Esophagus mucosa (tissue), 1 donor: ENCODE data around the gene DIDO1. TPM values are rescaled to one million over a fixed set of nuclear protein-coding genes. Genes with fewer than 3 reads are reported as not detected.

Experiments
- ATAC-seq: fragments of 200-7000 bp; cut with Tn5 transposase; one replicate; pipeline ENCODE4 v1.9.1; 2020
- total RNA-seq: library from RNA; stranded (reverse); gene quantifications from one replicate; pipeline ENCODE4 v1.2.4, GENCODE V29; 2023
- donor health status: DM: yes; HTN: yes; CAD: no.

DIDO1 gene
- total RNA-seq, 1 donor from 2014 or later, result 26.2 TPM

DNA sequence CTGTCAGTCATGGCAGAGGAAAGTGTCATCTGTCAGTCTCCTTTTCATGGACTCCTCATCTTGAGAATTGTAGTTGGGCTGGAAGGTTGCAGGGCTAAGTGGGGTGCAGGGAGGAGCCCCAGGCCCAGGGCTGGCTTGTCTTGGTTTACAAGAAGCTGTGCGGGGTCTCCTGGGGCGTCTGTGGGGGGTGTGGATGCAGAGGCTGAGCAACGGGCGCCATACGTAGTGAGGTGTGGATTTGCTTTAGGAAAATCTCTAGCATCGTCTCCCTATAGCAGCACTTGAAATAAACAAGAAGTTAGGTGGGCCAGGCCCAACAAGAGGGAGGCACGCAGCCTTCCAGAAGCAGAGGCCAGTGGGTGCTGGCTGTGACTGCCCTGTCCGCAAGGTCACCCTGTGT, 24.4 kb upstream of the DIDO1 start:
- ATAC-seq, result no peak

DNA sequence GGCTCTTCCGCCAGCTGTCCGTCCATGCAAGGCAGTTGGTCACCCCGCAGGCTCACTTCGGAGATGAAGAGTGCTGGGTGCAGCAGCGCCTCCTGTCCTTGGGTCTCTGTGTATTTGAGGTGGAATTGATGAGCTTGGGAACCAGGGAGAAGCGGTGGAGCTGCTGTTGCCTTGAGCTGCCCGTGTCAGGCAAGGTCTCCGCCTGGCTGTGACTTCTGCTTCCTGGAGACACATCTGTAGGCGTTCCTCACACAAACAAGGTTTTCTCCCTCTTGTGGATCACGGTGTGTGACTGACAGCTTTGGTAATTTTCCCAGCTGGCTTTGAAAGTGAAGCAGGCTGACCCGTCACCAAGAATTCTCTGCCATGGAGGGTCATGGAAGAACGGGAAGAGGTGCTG, 23.7 kb upstream of the DIDO1 start:
- ATAC-seq, result no peak

DNA sequence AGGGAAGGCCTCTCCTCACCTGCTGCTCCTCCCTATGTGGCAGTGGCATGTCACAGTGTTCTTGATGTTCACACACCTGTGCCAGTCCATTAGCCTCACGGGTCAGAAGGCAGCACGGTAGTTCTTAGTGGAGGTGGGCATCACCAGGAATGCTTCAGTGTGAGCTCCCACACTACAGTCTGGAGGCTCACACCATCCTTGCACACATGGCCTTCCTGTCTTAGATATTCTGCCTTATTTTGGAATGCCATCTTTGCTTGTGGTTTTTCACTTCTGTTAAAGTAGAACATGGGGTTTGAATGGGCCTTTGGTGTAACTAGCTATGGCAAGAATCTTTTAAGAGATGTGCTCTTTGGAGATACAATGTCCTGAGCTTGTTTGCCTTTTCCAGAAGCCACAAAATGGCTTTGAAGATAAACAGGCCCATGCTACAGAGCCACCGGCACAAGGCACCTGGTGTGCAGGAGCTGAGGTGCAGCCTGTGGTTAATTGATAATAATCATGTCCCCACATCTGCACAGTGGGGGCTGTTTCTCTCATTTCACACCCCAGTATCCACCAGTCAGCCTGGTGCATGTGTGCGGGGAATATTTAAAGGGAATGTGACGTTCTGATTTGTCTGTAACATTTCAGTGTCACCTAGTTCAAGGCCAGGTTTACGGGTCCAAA, 23.0 kb upstream of the DIDO1 start:
- no peak for ATAC-seq

DNA sequence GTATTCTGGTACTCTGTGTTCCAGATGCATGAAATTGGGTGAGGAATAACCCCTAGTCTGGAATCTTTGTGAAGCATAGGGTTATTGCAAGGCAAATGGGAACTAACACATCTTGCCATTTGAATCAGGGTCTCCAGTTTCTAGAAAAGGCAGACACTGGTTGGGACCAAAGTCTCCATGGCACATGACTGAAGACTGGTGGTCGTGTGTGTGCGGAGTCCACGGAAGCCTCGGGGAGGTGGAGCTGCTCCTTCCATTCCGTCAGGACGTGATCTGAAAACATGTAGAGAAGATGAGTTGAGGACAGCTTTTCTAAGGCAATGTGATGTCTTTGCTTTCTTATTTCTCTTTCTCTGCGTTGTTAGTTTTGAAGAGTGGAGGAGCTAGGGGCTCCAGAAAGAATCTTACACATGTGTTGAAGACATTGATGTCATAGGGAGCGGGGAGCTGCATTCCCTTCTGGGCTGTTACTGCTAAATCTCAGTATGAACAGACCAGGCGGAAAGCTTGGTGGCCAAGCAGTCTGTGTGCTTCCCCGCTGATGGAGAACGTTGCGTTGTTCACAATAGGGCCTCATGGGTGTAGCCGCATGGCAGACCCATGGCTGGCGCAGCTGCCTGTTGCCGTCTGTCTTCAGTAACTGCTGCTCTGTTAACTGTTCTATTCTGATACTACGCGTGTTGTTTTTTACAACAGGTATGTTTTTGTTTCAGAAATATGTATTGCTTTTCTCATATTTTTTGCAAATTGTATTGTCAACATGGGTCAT, 21.4 kb upstream of the DIDO1 start:
- ATAC-seq, result no peak

DNA sequence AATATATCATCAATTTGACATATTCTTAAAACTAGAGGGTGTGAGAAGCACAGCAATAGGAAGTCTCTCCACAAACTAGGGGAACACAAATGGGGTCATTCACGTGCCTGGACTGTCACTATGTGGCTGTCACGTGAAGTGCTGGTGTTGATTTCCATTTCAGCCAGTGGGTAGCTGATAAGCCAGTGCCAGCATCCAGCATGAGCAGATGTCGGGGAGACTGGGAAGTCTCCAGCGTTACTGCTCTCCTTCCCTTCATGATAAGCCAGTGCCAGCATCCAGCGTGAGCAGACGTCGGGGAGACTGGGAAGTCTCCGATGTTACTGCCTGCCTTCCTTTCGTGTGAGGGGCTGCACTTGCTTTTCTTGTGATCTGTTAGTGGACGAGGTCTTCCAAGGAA, 20.6 kb upstream of the DIDO1 start:
- ATAC-seq, result no peak

DNA sequence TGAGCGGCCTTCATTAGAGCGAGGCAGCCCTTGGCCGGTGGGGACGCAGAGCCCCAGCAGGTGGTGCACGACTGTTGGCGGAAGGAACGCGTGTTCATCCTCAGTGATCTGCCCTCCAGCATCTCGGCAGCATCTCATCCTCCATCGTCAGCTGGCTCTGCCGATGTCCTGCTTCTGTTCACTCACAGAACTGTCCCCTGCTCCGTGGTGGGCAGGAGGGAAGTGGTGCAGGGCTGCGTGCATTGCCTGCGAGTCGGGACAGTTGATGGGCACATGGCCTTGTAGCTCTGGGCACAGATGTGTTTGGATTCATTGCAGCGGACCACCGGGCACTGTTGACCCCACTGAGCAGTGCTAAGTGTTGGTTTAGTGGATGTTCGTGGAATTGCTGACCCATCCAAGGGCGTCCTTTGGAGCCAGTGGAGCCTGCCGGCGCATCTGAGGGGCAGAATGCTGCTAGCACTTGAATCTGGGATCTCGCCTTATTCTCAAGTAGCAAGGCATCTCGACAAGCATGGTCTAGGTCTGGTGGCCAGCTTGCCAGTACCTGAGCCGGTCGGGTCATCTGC, 19.6 kb upstream of the DIDO1 start:
- no peak for ATAC-seq

DNA sequence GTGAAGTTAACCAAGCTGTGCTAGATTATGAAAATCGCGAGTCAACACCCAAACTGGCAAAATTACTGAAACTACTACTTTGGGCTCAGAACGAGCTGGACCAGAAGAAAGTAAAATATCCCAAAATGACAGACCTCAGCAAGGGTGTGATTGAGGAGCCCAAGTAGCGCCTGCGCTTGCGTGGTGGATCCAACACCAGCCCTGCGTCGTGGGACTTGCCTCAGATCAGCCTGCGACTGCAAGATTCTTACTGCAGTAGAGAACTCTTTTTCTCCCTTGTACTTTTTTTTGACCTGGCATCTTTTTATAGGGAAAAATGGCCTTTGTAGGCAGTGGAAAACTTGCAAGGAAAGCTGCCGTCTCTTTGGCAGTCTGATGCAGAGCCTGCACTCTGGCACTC, 18.4 kb upstream of the DIDO1 start:
- ATAC-seq, result no peak

DNA sequence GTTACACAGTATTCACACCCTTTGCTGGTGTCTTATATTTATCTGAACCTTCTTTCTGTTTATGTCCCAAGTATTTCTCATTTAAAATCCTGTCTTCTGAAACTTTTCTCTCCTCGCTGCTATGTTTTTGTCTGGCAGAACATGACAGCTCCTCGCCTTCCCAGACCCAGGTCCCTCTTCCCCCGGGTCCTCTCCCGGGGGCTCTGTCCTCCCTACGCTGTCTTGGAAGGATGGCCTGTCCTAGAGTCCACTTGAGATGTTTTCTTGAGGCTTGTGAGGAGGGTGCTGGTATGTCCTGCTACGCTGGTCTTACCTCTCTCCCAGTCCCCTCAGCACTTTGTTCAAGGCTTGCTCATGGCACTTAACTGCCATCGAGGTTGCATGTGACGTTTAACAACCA, 17.9 kb upstream of the DIDO1 start:
- no peak for ATAC-seq

DNA sequence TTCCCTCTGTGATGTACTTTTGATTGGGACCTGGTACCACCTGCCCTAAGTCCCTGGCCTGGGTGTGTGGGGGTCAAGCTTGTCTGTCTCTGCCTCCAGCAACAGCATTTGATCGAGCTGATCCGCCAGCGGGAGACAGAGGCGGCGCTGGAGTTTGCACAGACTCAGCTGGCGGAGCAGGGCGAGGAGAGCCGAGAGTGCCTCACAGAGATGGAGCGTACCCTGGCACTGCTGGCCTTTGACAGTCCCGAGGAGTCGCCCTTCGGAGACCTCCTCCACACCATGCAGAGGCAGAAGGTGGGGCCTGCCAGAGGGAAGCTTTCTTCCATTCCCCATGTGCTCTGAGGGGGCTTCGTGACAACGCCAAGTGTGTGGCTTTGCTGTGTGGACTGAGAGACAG, 17.1 kb upstream of the DIDO1 start:
- no peak for ATAC-seq

DNA sequence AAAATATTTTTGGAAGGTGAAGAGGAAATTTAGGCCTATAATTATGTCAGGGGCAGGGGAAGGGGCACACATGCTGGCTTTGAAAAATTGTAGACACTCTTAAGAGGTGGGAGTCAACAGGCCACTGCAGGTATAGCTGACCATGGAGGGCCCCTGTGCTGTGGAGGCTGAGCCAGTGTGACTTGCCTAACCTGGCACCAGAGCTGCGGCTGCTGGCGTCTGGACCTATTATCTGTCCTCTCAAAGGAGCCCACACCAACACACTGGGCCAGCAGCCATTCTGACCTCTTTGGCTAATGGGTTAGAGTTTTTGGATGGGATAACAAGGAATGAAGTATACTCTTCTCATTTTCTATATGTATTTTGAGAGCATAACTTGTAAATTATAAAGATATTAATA, 16.2 kb upstream of the DIDO1 start:
- ATAC-seq, result no peak

DNA sequence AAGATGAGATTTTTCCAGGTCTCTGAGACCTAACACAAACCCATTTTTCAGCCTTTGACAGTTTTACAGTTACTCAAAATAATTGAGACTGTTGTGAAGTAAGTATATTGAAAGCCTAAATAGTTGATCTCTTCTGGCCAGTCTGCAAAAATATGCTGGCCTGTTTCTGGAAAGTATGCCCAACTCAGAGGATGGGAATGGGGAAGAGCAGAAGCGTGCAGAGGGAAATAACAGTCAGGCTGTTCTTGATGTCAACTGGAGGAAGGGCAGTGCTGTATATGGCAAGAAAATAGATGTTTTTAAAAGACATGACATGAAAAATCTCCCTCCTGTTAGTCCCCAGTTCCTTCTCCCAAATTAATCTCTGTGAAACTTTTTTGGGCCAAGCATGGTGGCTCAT, 15.5 kb upstream of the DIDO1 start:
- ATAC-seq, result no peak

DNA sequence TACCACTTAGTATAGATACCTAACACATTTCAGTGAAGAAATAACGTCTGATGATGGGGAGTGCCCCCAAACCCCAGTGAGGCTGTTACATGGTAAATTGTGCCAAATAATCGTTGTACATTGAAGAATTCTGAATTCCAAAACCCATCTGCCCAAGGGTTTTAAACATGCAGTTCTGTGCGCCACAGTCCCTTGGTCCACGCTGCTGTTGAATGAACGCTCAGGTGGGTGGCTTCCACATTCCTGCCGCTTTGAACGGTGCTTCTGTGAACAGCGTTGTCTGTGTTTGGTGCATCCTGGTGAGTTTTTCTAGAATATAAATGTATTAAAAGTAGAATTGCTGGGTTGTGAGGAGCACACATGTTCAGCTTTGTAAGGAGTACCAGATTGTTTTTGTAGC, 14.6 kb upstream of the DIDO1 start:
- ATAC-seq, result no peak

DNA sequence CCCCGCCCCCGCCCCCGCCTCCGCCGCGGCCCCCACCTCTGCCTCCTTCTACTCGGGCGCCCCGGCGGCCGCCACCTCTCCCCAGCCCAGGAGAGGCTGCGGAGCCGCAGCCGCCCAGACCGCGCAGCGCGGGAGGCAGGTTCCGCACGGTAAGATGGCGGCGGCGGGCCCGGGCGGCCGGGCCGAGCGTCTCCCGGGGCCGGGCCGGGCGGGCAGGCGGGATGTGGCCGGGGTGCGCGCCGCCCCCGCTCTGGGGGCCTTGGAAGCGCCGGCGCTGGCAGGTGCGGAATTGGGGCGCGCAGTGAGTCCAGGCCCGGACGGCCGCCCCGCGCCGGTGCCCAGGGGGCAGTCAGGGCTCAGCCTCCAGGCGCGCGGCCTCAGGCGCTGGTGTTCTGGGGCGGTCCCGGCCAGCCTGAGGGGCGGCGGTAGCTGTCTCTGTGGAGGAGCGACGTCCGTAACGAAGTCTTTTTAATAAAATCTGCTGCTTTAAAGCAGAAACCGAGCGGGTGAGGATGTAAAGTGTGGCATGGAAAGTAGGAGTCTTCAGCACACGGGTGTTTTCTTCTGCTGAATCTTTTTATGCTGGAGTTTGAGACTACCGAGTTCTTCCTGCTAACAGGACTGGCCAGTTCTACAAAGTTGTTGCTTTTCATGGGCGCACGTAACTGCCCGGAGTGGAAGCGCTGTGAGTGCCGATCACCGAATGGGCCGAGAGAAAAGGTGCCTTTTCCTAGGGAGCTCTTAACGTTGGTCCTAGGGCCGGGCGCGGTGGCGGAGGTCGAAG, 12.0 kb upstream of the DIDO1 start, which contains the start of gene GID8:
TSS of gene GID8 (plus strand) at position 43 of the 784 bp plus-strand sequence. CDS start 3,356 bp downstream, outside the sequence.
- peak; percentile 32 for ATAC-seq

DNA sequence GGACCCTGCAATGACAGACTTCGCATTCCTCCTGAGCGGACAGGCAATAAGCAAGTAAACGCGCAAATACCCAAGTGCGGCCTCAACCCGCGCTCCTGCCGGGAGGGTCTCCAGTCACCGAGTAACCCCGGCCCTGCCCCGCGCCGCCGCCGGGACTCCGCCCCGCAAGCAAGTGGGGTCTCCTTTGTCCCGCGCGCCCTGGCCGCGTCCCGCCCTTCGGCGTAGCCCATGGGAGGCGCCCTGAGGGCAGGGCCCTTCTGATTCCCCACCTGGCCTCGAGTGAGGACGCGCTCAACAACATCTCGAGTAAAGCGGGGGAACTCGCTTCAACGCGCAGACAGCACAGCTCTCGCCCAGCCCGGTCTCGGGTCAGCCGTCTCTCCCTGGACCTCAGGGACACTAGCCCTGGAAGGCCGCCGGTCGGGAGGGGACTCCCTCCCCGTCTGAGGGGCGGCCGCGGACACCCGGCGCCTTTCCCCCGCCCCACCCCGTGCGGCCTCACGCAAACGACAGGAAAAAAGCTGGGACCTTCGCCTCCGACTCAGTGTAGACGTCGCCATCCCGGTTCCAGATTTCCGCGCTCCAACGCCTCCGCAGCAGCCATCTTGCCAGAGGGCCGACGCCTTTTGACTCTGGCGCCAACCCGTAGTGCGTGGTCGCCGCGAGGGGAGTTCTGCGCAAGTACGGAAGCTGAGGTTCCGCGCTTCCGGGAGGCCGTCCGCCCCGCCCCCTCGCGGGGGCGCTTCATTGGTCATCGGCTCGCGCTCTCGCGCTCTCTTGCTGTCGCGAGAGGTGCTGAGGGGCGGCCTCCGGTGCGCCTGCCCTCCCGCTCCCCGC, 11.2 kb upstream of the DIDO1 start:
- peak; percentile 95 for ATAC-seq

DNA sequence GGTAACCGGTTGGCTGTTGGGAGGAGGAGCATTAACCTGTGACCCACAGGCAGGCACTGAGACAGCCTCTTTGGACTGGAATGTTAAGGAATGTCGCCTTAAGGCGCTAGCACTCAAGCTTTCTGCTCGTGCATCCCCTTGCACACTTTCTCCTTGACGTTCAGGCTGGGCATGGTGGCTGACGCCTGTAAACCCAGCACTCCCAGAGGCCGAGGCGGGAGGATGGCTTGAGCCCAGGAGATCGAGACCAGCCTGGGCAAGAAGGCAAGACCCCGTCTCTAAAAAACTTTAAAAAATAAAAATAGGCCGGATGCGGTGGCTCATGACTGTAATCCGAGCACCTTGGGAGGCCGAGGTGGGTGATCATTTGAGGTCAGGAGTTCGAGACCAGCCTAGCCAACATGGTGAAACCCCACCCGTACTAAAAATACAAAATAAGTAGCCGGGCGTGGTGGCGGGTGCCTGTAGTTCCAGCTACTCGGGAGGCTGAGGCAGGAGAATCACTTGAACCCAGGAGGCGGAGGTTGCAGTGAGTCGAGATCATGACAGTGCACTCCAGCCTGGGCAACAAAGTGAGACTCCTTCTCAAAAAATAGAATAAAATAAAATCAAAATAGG, 9.8 kb upstream of the DIDO1 start:
- no peak for ATAC-seq

DNA sequence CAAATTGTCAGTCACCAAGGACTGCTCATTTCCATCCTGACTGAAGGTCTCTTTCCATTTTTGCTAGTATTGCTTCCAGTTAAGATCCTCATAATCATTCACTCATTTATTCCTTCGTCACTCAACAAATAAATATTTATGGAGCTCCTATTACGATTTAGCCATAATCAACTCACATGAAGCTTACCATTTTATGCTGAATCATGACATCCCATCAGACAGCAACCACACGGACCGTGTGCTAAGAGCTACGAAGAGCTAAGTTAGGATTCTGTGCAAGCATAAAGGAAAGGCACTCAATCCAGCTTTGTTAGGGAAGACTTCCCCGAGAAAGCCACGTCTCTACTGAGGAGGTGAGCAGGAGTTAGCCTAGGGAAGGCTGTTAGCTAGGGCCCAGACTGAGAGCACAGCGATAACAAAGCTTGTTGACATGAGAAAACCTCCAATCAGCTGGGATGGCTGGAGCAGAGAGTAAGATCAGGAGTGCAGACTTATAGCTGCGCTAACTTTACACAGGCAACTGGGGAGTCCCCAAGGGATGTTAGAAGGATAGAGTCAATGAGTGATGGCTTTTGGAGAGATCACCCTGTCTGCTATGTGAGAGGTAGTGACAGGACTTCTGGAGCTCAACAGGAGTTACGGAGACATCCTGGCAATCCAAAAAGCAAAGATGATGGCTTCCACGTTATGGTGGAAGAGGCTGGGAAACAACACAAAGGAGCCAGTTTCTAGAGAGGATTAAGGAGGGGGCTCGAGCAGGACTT, 9.1 kb upstream of the DIDO1 start:
- no peak for ATAC-seq

DNA sequence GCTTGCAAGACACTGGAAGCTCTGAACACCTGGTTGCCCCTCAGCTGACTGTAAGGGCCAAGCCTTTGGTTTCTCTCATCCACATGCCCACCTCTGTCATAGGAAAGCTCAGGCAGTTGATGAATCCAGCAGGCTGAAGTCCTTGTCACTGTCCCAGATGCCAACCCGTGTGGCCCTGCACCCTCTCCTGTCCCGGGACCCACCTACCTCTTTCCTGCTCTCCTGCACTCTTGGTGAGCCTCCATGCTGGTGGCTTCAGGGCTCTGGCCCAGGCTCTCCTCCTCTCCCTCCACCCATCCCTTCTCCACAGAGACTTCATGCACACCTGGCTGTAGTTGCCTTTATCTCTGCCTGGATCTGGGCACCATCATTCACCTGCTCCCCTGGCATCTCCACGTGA, 7.7 kb upstream of the DIDO1 start:
- no peak for ATAC-seq

DNA sequence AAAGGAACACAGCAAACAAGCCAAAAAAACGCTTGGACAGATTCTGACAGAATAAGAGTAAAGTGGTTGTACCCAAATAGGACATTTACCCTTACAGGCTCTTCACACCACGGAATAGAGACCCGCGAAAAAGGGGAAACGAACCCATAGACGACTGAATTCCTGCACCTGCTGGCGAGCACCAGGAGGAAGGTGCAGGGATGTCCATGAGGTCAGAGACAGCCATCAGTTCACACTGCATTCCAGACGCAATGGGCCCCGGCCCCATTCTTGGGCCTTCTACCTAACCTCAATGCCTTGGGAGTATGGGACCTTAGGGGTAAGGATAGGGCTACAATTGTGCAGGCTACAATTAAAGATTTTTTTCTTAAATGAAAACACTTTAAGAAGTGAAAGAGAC, 5.2 kb upstream of the DIDO1 start:
- ATAC-seq, result no peak

DNA sequence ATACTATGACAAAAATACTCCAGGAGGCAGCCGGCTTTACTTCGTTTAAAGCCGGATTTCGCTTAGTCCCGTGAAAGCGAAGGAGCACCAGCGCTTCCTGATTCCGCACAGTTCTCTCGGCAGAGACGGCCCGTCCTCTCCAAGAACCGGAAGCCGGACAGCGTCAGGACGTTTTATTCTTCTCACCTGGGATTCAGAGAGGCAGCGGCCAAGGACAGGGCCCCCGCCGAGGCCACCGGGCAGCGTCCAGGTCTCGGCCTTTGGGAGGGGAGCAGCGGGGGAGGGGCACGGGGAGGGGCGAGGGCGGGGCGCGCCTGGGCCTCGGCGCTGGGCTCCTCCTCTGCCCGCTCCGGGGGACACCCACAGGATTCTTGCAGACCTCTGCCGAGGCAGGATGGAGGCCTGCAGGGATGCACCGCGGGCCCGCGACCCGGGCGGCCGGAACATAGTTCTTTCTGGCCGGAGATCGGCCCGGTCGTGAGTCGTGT, 2.8 kb upstream of the DIDO1 start:
- peak; percentile 29 for ATAC-seq

DNA sequence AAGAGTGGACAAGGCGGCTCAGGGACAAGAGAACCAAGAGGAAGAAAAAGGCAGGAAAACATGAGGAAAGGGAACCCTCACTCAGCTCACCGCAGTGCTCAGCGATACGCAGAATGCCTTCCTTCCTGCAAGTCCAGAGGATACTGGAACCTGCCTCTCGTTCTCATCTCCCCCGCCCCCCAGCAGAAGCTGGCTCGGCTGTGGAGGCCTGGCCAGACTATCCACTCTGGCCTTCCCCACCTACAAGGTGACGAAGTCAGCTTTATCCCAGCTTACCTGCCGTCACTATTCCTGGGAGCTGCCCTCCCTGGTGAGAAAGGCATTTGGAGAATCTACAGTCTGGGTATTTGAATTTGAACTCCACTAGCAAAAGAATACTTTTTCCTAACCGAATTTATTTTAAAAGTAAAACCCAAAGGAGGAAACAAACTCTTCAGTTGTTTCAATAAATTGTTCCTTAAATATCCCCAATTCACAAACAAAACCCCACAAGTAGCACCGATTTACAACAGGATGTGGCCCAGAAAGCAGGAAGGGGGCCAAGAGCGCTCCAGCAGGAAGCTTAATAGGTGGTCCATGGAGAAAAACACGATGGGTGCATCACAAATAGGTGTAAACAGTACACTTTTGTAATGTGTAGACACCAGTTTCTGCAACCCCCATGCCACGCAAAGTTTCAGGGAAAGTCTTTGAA, 2.1 kb upstream of the DIDO1 start:
- ATAC-seq, result no peak
